ENCODE measurements around the gene PHYHIPL.

PHYHIPL gene

DNA sequence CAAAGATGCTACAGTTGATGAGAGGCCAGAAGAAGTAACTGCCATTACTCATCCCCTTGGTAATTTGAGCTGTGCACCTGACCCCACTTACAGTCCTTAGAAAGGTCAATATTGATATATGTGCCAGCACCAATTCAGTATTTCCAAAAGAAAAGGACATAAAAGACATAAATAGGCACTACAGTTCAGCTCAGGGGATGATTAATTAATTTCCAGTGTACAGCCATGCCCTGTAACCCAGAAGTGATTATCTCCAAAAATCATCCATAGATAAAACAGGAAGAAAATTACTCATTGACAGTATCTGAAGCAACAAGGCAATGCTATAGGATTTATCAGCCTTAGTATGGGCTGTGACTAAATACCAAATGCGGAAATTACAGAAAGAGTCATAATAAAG, 82.4 kb downstream of the PHYHIPL start:
- peak; percentile 70 for DNase-seq

DNA sequence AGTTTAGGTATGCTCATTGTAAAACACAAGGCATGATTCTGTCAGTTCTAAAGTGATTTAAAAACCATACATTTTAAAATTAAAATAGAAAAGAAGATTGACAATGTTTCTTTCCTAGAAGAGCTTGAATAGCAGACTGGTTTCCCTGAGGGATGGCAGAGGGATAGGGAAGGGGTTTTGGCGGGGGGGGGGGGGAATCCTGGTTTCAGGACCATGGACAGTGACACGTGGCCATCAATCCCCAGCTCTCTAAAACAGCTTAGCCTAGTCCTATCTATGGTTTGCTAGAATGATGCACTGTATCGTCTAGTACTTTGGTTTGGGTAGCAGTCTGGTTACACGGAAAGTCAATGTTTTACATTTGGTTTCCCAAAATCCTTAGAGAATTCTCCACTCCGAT, 88.7 kb downstream of the PHYHIPL start:
- no peak for DNase-seq

DNA sequence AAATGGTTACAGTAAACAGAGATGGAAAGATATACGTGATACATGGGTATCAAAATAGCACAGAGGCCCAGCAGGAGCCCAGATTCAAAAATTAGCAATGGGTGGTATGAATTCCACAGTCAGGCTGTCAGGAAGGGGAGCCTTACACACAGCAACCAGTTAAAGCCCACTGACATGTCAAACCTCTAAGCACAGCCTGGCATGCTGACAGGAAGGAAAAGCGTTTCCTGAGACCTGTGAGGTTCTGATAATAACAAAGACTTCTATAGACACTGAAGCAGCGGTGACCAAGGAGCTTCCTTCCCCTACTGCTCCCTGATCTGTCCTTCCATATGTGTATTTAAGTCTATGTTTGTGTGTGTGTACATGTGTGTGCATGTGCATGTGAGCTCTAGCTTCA, 89.9 kb downstream of the PHYHIPL start:
- no peak for DNase-seq

DNA sequence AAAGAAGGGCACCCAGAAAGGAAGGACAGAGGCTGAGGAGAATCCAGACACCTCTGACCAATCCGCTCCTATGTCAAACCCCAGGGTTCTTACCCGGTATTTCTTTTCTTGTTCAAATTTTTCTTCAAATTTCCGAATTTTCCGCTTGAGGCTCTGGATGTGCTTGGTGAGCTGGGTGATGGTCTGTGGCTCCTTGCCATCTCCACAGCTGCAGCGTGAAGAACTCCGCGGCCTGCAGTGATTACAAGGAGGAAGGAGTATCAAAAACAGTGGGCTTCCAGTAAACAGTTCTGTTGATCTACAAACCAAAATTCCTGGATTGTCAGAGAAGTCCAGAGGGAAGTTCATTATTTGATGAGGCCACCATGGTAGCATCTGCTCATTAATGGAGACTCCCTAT, 92.0 kb downstream of the PHYHIPL start:
- DNase-seq, result no peak

DNA sequence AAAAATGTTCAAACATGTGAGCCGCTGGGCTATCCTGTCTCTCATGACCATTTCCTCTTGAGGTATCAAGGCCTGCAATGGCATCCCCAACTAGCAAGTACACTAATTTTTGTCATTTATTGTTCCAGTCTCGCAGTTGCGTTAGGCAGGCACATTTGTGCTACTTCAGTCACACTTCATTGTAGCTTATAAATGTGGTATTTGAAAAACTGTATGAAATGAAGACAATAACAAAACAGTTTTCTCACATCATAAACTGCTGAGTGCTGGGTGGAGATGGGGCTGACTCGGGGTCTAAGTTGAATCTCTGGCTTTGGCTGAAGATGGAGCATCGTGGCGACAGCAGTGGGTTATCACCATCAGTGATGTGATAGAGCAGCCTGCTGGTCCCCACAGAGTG, 93.2 kb downstream of the PHYHIPL start:
- DNase-seq, result no peak

DNA sequence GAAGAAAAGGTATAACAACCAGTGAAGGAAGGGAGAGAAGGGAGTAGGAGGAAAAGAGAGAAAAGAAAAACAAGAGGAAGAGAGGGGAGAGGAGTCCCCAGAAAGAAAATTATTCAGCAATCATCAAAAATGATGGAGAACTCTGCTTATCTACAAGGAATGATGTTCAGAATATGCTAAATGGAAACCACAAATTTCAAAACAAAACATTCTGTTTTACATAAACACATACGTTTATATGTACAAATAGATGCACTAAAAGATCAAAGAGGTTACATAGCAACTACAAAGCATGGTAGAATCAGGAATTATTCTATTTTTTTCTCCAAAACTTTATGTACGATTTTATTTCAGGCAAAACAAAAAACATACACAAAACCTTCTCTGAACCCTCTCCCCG, 94.0 kb downstream of the PHYHIPL start:
- DNase-seq, result no peak

DNA sequence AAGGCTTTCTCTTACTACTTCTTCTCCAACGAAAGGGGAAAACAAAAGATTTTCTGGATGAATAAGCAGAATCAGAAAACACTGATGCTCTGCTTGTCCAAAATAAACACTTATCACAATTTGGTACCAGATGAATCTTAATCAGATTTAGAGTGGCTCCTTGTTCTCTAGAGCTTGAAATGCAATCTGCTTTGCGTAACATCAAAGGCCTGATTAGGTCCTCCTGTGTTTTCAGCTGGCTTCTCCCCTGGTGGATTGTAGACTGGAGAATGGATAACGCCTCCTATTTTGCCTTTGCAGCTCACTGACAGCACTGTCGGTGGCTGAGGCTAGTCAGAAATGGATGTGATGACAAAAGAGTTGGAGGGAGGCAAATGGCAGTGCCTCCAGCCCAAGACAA, 94.7 kb downstream of the PHYHIPL start:
- peak; percentile 9 for DNase-seq

DNA sequence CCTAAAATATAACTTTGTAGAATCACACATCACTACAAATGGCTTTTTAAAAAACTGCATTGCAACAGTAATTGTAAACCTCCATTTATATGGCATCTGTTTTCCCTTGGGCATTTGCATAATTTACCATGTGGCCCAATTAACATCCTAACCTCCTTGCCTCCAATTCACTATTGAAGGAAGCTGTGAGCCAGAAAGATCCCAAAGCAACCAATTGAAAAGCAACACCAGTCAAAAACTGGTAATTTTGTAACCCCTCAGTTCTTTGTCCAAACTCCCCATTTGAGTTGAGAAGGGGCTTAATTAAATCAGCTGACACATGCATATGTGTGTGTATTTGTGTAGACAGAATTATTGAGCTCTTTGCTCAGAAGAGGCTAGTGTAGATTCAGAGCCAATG, 95.6 kb downstream of the PHYHIPL start:
- DNase-seq, result peak; percentile 76

DNA sequence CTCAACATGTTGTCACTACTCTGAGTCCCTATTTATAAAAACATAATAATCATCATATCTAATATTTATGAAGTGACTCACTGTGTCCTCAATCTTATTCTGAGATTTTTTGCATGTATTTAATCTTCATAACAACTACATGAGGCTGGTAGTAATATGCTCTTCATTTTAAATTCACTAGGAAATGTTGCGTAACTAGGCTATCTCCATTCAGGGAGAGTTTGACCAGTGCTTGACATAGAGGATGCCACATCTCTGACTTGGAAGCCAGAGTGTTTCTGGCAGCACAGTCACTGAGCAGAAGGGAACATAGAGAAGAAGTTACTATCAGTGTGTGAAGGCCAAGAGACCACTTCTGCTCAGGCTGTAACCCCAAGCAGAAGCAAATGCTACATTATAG, 97.0 kb downstream of the PHYHIPL start:
- DNase-seq, result no peak

DNA sequence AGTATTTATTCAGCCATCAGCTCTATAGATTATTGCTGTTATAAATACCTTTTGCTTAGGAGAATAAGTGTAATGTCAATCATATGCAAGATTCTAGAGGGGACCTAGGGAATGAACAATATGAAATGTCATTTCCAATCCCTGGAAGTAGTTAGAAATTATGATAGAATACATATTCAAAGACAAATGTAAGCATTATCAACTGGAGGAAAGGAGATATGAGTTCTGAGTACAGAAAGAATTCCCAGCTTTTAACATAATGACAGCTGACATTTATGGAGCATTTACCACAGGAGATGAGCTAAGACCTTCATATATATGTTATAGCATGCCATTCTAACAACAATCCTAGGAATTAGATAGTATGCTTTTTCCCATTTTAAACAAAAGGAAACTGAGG, 99.7 kb downstream of the PHYHIPL start:
- DNase-seq, result no peak

DNA sequence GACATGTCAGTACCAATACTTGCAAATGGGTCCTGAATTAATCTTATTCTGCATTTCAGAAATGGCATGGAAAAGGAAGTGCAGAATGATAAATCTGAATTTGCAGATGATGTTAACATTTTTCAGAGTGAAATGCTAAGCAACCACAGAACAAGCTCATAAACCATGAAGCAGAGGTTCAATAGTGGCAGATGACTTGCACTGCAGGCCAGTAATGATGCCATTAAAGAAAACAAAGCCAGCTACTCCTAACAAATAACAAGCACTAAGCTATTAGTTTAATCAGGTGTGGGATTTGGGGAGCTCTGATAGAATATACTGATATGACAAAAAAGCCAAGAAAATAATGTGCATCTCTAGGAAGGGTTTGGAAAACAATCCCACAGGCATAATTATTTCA, 100.5 kb downstream of the PHYHIPL start:
- DNase-seq, result peak; percentile 53

DNA sequence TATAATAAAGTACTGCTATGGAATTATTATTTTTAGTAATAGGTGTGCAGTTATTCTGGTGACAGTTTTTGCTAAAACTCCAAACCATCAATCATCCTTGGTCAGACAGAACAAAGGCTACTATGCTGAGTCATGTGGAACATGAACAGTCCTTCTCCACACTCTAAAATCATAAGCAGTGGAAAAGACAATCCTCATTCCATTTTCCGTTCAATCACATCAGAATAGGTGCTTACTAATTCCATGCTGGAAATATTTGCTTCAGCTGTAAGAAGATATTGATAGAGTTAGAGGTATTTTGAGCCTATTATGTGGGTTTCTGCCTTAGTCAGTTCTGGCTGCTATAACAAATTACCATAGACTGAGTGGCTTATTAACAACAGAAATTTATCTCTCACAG, 103.0 kb downstream of the PHYHIPL start:
- peak; percentile 6 for DNase-seq

DNA sequence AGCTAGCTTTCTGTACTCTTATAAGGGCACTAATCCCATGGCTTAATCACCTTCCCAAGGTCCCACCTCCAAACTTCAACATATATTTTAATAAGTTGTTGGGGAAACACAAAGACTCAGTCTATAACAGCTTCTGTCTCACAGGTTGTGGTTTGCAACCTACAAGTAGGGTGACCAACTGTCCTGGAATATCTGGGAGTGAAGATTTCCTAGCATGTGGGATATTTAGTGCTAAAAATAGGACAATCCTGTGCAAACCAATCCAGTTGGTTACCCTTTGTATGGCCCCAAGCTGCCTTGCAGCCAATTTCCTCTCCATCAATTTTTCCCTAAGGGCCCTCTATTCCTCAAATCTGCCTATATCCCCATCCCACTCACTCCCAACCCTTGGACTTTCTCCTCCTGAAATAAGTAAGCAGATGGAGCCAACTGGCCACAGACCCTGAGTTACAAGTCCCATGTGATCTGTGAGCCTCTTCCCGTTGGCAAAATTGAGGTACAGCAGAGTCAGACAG, 103.6 kb downstream of the PHYHIPL start:
- DNase-seq, result no peak

DNA sequence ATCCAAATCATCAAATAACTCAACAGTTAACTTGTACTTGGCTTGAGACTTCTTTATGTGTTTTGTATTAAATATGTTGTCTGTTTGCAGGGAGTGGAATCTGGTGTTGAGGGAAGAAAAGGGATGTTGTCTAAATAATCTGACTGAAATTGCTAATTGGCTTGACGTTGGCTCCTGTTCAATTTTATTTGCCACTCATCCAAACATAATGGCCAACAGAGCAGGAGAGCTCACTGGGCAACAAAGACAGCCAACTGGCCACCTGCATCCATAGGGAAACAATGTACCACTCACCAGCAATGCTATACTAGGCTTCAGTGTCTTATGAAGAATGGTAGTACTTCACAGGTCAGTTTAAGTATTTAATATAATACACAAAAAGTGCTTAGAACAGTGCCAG, 105.4 kb downstream of the PHYHIPL start:
- peak; percentile 48 for DNase-seq

DNA sequence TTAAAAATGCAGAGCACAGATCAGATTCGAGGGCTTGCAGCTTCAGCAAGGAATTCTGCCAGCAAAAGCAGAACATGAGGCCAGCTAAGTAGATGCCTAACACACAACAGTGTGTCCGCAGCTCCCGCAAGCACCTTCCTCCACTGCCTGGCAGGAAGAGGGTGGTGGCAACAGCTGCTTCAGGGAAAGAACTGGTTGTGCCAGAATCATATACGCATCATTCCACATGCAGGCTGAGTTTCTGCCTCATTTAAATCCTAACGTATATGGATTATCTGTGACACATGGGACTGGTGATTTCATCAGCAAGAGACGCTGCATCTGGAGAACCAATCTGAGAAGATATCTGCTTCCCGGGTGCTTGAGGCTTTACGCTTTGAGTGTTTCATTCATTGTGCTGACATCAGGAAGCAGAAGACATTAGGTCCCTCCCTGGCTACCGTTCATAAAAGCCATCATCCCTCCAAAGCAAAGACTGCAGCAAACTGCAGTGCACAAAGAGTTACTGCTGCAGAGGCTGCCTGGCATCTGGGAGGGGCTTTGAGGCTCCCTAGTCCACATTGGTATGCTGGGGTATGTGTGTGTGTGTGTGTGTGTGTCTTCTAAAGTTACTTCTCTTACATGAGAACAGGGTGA, 107.1 kb downstream of the PHYHIPL start:
- peak; percentile 30 for DNase-seq

DNA sequence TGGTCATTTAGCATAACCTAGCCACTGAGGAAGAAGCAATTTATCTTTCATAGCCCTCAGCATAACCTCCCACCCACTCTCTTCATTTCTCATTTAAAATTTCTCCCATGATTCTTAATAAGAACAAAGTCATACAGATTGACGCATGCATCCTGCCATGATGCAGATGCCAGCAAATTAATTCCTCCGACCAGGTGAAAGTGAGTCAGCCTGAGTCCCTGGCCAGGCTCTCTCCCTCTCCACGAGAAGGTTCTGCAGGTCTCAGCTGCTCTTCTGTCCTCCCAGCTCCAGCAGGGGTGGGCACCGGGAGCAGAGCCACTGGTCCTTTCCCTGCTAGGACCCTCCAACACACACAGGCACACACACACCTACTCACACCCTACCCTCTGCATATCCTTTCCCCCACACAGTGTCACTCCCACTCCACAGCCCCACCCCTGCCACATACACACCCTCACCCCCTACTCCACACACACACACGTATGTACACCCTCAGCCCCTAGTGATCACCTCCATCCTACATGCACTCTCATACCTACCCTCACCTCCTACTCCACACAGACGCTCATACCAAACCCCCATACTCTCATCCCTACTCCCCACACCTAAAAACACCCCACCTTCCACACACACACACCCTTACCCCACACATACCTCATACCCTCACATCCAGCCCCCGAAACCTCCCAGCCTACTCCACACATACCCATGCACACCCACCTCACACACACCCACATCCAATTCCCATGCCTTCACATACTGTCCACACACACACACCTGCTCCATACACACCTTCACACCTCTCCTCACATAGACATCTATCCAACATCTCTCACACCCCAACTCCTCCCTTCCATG, 107.9 kb downstream of the PHYHIPL start:
- no peak for DNase-seq

DNA sequence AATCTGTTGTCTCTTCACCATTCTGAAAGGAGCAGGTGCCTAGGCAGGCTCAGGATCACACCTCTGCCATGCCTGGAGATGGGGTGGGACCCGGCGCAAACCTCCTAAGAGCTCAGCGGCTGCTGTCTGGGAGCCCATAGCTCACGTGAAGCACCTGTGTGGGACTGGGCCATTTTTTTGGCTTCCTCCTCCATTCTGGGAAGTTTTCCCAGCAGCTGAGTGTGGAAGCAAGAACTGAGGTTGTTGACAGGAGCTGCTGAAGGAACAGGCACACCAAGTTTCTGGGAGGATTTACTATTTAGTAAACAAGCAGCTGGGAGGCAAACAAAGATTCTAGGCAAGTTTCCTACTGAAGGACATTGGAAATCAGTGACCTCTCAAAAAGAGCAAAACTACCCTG, 108.6 kb downstream of the PHYHIPL start:
- no peak for DNase-seq

DNA sequence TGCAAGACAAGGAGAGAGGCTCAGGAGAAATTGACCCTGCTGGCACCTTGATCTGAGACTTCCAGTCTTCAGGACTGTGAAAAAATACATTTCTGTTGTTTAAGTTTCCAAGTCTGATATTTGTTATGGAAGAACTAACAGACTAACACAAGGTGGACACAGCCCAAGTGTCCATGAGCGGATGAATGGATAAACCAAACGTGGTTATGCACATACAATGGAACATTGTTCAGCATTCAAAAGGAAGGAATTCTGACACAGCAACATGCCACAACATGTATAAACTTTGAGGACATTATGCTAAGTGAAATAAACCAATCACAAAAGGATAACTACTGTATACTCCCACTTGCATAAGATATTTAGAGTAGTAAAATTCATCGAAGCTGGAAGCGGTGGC, 109.4 kb downstream of the PHYHIPL start:
- DNase-seq, result no peak

DNA sequence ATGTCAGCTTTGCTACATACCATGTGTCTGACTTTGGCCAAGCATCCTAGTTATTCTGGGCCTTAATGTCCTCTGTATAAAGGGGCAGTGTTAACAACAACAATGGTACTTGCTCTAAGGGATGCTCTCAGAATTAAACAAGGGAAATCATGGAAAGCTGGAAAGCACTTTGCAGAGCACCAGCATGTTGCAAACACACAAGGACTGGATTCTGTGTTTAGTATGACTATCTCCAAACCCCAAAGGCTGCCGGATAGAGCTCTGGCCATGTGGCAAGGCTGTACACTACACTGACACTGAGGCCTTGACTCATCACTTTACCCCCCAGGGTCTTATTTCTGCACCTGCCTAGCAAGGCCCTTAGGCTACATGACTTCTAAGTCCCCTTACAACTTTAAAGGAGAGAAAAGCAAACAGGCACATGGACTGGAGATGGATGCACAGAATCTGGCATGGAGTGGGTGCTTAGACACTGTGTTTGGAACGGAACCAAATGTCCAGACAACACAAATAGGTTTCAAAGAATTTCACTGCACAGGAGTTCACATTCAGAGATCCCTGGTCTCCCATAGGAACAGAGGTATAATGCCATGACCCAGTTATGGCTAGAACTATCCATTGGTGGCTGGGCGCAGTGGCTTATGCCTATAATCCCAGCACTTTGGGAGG, 111.3 kb downstream of the PHYHIPL start:
- DNase-seq, result peak; percentile 46

DNA sequence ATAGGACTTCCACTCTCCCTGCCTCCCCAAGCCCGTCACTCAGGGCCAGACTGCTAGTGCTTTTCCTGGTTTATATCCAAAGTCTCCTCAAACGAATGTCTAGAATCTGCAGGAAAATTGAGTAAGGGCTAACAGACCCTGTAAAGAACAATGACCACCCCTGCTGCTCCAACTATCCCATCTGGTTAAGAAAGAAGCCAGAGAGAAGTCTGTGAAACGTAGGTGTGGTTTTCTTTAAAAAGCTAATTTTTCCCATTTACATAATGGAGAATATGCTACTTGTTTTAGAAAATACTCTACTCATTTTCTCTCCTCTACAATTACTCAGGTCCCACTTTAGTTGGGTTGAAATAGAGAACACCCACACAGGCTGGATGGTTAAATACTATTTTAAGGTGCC, 113.4 kb downstream of the PHYHIPL start:
- DNase-seq, result no peak

DNA sequence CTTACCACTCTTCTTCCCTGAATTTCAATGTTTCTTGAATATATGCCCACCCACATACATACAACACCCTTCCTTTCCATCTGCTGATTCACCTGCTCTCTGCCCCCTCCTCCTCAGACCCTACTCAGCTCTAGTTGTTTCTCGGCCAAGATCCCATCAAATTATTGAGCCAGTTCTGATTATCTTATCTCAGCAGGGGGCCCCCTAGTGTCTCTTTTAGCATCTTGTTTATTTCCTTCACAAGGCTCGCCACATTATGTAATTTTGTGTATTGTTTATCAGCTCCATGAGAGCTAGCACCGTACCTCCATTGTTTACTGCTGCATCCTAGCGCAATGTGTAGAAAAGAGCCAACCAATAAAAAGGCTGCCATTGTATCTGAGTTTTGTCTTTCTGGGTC, 114.0 kb downstream of the PHYHIPL start:
- DNase-seq, result no peak

Data from NCI-H69 (cell line).